Inferior parietal cortex (tissue), 1 donor: ENCODE data around the gene ADD1.
"Not testable (repeated sequence)": the region's sequence is repeated elsewhere in the genome, so short reads cannot be mapped to it uniquely, and the experiment has no call there.

Experiments
- DNase-seq: peaks from one replicate; pipeline ENCODE4 v3.0.0-alpha.2; 2016; ENCODE audit errors: extremely low spot score

The ADD1 gene

DNA sequence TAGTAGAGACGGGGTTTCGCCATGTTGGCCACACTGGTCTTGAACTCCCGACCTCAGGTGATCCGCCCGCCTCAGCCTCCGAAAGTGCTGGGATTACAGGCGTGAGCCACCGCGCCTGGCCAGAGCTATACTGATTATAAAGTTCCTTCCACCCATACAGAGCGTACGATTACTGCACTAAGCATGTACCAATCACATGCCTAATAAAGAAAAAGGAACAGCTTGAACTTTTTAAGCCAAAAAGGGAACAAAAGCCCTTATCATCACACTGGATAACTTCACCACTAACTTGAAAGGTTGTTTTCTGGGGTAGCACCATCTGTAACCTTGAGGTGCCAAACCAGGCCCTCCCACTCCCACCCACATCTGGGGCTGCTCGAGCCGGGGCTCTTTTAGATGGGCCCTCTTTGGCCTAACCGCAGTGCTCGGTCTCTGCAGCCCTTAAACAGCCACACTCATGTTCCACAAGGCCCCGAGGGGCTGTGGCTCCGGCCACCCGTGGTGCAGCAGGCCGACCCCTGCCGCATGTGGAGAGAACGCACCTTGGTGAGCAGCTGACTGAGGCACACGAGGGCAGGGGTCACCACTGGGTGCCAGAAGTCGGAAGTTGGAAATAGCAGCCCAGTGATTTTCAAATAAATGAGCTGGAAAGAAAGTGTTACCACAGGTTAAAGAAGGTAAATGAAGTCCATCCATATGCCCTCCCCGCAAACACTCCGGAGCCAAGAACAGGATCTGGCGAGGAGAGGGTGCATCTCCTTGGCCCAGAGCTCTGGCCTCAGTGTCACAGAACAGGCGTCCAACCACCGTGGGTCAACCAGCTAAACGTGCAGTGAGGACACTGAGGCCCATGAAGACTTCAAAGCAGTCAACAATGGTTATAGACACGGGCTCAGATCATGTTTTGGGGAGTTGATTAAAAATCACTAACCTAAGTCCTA is 101.2 kb downstream of the ADD1 start:
- DNase-seq, result no peak

GRCh38 chr4:2945619-2946604 is 102.3 kb downstream of the ADD1 start:
- DNase-seq, result not testable (repeated sequence)

DNA sequence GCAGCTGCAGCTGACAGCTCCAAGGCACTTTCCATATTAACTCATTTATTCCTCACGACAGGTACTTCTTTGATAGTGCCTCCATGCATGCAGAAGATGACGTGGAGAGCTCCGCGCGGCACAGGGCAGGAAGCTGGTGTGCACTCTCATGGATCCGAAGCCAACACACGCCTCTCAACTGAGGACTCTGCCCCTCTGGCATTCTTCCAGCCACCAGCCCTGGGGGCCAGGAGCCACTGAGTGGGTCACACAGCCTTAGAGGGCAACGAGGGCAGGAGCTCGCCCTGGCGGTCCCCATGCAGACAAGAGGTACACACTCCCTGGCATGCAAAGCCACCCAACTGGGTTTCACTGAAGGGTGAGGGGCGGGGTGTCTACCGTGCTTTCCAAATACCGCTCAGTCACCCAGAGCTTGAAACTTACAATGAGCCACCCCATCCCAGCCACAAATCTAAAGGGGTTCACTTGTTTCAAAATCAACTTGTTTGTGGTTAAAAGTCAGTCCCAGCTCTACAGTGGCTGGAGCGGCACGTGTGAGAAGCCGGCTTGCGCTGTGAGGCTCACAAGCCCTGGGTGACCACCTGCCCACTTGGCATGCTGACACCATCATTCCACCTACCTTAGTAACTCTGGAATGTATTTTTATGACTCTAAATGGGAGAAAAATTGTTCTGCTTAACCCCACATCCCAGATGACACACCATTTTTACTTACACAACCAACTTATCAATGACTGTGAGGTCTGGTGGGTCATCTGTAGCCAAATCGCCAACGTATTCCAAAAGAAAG is 103.4 kb downstream of the ADD1 start:
- DNase-seq, result no peak

- DNase-seq, result no peak
These were observed 104.3 kb downstream of the ADD1 start for GRCh38 chr4:2947926-2948325.

DNA sequence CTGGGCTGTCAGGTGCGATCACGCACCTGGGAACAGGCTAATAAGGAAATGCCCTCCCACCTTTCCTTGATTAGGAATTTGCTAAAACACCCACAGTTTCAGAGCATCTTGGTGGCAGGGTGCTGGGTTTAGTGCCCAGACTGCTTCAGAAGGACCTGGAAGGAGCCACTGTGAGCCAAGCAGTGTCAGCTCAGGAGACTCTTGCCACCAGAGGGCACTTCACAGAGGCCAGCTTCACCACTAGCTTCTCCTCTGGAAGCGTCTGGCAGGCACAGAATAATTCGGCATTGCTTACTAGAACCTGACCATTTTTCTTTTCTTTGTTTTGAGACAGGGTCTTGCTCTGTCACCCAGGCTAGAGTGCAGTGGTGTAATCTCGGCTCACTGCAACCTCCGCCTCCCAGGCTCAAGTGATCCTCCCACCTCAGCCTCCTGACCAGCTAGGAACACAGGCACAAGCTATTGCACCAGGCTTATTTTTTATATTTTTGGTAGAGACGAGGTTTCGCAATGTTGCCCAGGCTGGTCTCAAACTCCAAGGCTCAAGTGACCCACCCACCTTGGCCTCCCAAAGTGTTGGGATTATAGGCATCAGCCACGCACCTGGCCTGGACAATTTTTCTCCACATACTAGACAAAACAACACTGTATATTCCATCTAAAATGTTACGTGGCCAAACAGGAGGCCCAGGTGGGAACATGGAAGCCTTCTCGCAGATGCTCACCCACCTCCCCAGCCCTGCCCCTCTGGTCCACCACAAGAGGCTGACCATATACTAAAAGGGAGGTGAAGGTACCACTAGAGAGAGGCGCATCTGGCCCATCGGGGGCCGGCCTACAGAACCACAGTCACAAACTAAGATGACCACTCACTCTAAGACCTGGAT is 105.5 kb downstream of the ADD1 start:
- no peak for DNase-seq

DNA sequence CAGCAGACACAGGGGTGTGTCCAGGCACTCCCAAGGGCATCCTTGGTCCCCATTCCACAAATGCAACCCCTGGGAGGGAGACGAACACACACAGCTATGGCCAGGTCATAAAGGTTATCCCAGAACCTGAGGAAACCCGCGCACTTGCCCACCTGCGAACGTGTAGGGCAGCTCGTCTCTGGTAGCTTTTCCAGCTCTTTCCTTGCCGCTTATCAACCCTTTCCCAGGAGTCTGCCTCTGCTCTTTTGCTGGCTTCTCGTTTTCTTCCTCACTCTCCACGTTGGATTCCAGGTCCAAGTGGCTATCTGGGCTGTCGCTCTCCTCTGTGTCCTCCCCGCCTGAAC is 106.1 kb downstream of the ADD1 start:
- DNase-seq, result no peak

- DNase-seq, result no peak
These were observed 106.8 kb downstream of the ADD1 start for GRCh38 chr4:2950221-2950989.

GRCh38 chr4:2953496-2953895 is 109.9 kb downstream of the ADD1 start:
- no peak for DNase-seq

GRCh38 chr4:2954358-2955185 is 110.9 kb downstream of the ADD1 start:
- DNase-seq, result no peak

- not testable (repeated sequence) for DNase-seq
These were observed 111.8 kb downstream of the ADD1 start for GRCh38 chr4:2955186-2956044.

GRCh38 chr4:2958446-2958845 is 114.8 kb downstream of the ADD1 start:
- DNase-seq, result no peak

DNA sequence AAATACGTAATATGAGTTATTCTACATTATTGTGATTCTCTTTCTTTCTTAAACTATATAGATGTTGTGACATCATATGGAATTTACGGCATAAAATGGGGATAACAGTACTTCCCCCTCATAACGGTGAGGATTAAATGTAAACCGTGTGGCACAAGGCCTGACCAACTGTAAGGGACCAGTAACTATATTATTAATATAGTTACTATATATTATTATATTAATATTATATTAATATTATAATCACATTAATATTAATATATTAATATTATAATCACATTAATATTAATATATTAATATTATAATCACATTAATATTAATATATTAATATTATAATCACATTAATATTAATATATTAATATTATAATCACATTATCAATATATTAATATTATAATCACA is 116.8 kb downstream of the ADD1 start:
- not testable (repeated sequence) for DNase-seq

DNA sequence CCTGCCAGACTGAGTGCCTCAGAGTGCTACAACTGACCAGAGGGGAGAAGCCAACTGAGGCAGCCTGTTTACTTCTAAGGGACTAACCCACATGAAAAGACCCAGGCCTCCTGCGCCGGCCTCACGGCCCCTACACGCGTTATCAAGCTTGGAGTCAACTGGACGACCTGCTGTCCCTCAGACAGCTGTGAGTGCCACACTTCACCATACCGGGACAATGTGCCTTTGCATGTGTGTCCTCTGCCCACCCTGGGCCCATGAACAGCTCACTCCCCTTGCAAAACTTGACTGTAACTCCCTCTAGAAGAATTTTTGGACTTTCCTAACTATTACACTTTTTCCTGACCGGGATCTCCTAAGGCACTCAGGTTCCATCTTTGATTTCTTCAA is 117.8 kb downstream of the ADD1 start:
- DNase-seq, result no peak

DNA sequence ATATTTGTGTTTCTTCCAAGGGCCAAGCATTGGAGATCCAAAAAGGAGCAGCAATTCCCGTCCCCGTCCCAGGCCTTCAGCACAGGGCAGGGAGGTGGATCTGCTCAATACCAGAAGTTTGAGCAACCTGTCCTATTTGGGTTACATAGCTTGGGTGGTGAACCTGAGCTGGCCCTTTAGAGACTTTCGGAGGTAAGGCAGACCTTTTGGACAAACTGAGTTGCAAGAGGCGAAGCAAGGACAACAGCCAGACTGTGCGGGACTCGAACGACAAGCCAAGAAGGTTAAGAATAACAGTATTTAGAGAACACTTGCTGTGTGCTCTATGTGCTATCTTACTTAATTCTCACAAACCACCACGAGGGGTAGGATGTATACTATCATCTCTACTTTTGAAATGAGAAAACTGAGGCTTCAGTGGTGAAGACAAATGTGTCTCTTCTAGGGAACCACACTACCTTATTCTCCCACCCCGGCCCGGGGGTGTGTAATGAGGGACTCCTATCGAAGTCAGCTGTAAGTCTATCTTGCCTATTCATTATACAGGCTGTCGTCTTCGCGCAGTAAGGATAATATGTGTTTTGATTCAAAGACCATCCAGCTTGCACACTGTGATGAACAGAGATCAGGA is 118.3 kb downstream of the ADD1 start:
- no peak for DNase-seq

- peak; percentile 30 for DNase-seq
These were observed 119.0 kb downstream of the ADD1 start for GRCh38 chr4:2962614-2963174.

- DNase-seq, result peak; percentile 98
These were observed 119.7 kb downstream of the ADD1 start, which contains the start of the genes GRK4 and NOP14 for GRCh38 chr4:2963175-2963965. Gene GRK4 (plus strand): TSS chr4:2963571. CDS start chr4:2964071, 500 bp downstream. Gene NOP14 (minus strand): TSS chr4:2963406. CDS start chr4:2963319, 87 bp downstream.
